ENCODE data around the gene TBX2. TPM values are rescaled to one million over a fixed set of nuclear protein-coding genes. Genes with fewer than 3 reads are reported as not detected.
A peak's percentile ranks its signal among the peaks of the same experiment; 100 is the strongest.

The TBX2 gene
- total and polyA plus RNA-seq, 2 of the 13 experiments (the other 11 are each of a cell fraction or from before 2014, with no cell fraction given) = 2.8 to 15.3 TPM

DNA sequence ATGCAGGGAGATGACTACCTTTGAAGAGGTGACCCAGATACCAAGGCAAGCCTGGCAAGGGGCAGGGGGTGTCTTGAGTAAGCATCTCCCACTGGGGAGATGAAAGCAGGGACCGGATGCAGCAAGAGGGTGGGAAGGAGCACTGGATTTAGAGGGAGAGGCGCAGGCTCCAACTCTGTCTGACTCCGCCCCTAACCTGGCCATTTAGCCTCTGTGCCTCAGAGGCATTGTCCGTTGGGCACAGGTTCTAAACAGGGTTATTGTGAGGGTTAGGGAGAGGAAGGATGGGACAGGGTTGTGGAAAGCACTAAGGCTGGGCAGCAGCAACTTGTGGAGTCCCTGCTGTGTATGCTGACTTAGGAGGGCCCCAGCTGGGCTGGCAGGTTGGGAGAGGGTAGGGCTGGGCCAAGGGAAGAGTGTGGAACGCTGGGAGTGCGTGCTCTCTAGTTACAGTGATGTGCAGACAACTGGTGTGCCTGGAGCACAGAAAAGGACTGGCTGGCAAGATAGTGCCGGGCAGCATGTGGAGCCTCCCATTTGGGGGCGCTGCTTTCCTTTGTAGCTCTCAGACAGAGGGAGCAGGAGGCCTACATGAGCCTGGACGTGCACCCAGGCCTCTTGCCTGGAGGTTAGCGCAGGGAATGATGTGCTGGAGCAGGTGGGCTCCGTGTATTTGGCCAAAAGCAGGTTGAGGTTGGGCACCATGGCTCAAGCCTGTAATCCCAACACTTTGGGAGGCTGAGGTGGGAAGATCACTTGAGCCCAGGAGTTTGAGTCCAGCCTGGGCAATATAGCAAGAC is 26.2 kb downstream of the TBX2 start (continued):
- TF ChIP-seq, protein P1, sequence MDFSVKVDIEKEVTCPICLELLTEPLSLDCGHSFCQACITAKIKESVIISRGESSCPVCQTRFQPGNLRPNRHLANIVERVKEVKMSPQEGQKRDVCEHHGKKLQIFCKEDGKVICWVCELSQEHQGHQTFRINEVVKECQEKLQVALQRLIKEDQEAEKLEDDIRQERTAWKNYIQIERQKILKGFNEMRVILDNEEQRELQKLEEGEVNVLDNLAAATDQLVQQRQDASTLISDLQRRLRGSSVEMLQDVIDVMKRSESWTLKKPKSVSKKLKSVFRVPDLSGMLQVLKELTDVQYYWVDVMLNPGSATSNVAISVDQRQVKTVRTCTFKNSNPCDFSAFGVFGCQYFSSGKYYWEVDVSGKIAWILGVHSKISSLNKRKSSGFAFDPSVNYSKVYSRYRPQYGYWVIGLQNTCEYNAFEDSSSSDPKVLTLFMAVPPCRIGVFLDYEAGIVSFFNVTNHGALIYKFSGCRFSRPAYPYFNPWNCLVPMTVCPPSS (IDR thresholded peaks at IDR 0.05) = no peak
- TF ChIP-seq ZNF331 (CRISPR knock-in tag; IDR thresholded peaks at IDR 0.05) (peak; percentile 43; the same call in 1 of the 2 replicates), ATF7 (IDR thresholded peaks at IDR 0.05) (no peak), ATF7 (CRISPR knock-in tag; IDR thresholded peaks at IDR 0.05) (peak; percentile 20; the same call in 1 of the 2 replicates), EP300 (IDR thresholded peaks at IDR 0.05; ENCODE audit: low read depth in 2 of 2, low read length in 2 of 2) (0 out of 4 replicates have a peak, but pooled peaks of 1 of the 2 experiments have one; percentile 28), EP300 (CRISPR knock-in tag; IDR thresholded peaks at IDR 0.05; ENCODE audit: borderline replicate concordance) (no peak), ARHGAP35 (CRISPR knock-in tag; IDR thresholded peaks at IDR 0.05; ENCODE audit: borderline replicate concordance) (no peak), ZNF598 (CRISPR knock-in tag; IDR thresholded peaks at IDR 0.05; ENCODE audit: borderline replicate concordance) (peak; percentile 78; the same call in 1 of the 2 replicates), MXI1 (IDR thresholded peaks at IDR 0.05; ENCODE audit: borderline replicate concordance, low read depth, low read length) (peak; percentile 41; the same call in 1 of the 3 replicates), ZSCAN21 (CRISPR knock-in tag; IDR thresholded peaks at IDR 0.05; ENCODE audit: borderline replicate concordance) (peak; percentile 69; the same call in 1 of the 2 replicates), NFE2L2 (IDR thresholded peaks at IDR 0.05; ENCODE audit: low read length) (no peak), KAT8 (CRISPR knock-in tag; IDR thresholded peaks at IDR 0.05) (peak; percentile 54; the same call in 1 of the 2 replicates), ARNT (IDR thresholded peaks at IDR 0.05) (no peak), CENPT (CRISPR knock-in tag; IDR thresholded peaks at IDR 0.05; ENCODE audit: low read depth) (0 out of 2 replicates have a peak, but pooled peaks have one; percentile 43), HNF4G (IDR thresholded peaks at IDR 0.05; ENCODE audit: borderline replicate concordance, low read depth, low read length) (no peak), HNF4G (CRISPR knock-in tag; IDR thresholded peaks at IDR 0.05; ENCODE audit: borderline replicate concordance, low read depth) (peak; percentile 43; the same call in 1 of the 2 replicates), ZNF792 (CRISPR knock-in tag; IDR thresholded peaks at IDR 0.05) (0 out of 2 replicates have a peak, but pooled peaks have one; percentile 56), ZNF234 (CRISPR knock-in tag; conservative IDR thresholded peaks at IDR 0.05) (no peak), GPN1 (CRISPR knock-in tag; IDR thresholded peaks at IDR 0.05; ENCODE audit: borderline replicate concordance) (no peak)
- TF ChIP-seq, protein P2, sequence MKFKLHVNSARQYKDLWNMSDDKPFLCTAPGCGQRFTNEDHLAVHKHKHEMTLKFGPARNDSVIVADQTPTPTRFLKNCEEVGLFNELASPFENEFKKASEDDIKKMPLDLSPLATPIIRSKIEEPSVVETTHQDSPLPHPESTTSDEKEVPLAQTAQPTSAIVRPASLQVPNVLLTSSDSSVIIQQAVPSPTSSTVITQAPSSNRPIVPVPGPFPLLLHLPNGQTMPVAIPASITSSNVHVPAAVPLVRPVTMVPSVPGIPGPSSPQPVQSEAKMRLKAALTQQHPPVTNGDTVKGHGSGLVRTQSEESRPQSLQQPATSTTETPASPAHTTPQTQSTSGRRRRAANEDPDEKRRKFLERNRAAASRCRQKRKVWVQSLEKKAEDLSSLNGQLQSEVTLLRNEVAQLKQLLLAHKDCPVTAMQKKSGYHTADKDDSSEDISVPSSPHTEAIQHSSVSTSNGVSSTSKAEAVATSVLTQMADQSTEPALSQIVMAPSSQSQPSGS (CRISPR knock-in tag; IDR thresholded peaks at IDR 0.05) = peak; percentile 60; the same call in 1 of the 2 replicates
- TF ChIP-seq, protein P3, sequence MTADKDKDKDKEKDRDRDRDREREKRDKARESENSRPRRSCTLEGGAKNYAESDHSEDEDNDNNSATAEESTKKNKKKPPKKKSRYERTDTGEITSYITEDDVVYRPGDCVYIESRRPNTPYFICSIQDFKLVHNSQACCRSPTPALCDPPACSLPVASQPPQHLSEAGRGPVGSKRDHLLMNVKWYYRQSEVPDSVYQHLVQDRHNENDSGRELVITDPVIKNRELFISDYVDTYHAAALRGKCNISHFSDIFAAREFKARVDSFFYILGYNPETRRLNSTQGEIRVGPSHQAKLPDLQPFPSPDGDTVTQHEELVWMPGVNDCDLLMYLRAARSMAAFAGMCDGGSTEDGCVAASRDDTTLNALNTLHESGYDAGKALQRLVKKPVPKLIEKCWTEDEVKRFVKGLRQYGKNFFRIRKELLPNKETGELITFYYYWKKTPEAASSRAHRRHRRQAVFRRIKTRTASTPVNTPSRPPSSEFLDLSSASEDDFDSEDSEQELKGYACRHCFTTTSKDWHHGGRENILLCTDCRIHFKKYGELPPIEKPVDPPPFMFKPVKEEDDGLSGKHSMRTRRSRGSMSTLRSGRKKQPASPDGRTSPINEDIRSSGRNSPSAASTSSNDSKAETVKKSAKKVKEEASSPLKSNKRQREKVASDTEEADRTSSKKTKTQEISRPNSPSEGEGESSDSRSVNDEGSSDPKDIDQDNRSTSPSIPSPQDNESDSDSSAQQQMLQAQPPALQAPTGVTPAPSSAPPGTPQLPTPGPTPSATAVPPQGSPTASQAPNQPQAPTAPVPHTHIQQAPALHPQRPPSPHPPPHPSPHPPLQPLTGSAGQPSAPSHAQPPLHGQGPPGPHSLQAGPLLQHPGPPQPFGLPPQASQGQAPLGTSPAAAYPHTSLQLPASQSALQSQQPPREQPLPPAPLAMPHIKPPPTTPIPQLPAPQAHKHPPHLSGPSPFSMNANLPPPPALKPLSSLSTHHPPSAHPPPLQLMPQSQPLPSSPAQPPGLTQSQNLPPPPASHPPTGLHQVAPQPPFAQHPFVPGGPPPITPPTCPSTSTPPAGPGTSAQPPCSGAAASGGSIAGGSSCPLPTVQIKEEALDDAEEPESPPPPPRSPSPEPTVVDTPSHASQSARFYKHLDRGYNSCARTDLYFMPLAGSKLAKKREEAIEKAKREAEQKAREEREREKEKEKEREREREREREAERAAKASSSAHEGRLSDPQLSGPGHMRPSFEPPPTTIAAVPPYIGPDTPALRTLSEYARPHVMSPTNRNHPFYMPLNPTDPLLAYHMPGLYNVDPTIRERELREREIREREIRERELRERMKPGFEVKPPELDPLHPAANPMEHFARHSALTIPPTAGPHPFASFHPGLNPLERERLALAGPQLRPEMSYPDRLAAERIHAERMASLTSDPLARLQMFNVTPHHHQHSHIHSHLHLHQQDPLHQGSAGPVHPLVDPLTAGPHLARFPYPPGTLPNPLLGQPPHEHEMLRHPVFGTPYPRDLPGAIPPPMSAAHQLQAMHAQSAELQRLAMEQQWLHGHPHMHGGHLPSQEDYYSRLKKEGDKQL (CRISPR knock-in tag; IDR thresholded peaks at IDR 0.05; ENCODE audit: low read depth) = no peak
